SK-N-SH treated with all-trans-retinoic acid at 6 μM for 48 hours (cell line): Measurements from ENCODE around the gene XPR1.

Source experiments
- ZFP30 ChIP-seq: fragments of 450-650 bp; formaldehyde crosslinking; IDR thresholded peaks from 2 replicates; pipeline ENCODE4 v1.5.0; 2022; ENCODE audit warnings: mild to moderate bottlenecking, moderate library complexity
- ZNF565 ChIP-seq: fragments of 450-650 bp; formaldehyde crosslinking; conservative IDR thresholded peaks from 2 replicates; pipeline ENCODE4 v1.5.0; 2020; ENCODE audit warnings: low read depth, mild to moderate bottlenecking, moderate library complexity

- TF ChIP-seq ZFP30 (CRISPR knock-in tag), result no peak
- no peak for TF ChIP-seq ZNF565
Measured at GRCh38 chr1:180680558-180681144, 48.8 kb downstream of the XPR1 start.
